K562 (cell line): Measurements from ENCODE around the gene HCRT. TPM values are rescaled to one million over a fixed set of nuclear protein-coding genes. Genes with fewer than 3 reads are reported as not detected.

Experiments used
- CBX8 ChIP-seq: fragments of 200-600 bp; sonication (generic); IDR thresholded peaks from 2 replicates; pipeline ENCODE4 v1.6.1; 2012; ENCODE audit warnings: borderline replicate concordance, mixed run types, low read depth, mild to moderate bottlenecking, moderate library complexity, mixed read lengths, low read length, control low read depth, inconsistent platforms; ENCODE audit not compliant: poor library complexity, severe bottlenecking; ENCODE audit errors: extremely low read depth
- CREB3 ChIP-seq: fragments of 450-650 bp; conservative IDR thresholded peaks from 2 replicates; pipeline ENCODE4 v1.6.1; 2016; ENCODE audit warnings: missing genetic modification characterization, low read depth, mild to moderate bottlenecking, missing compliant biosample characterization, moderate library complexity
- DNMT1 ChIP-seq: fragments of 450-650 bp; IDR thresholded peaks from 2 replicates; pipeline ENCODE4 v1.6.1; 2016; ENCODE audit warnings: antibody characterized with exemption, mild to moderate bottlenecking
- ETV5 ChIP-seq: sonication (generic); formaldehyde crosslinking; IDR thresholded peaks from 2 replicates; pipeline ENCODE4 v1.4.0; 2020; ENCODE audit warnings: low read depth, mild to moderate bottlenecking, missing genetic modification reagents
- ID3 ChIP-seq, 2 experiments: fragments of 250-450 bp in 1 of 2; fragments of 450-650 bp in 1 of 2; sonication (Bioruptor Pico) in 1 of 2; IDR thresholded peaks; 2 replicates each; pipeline versions ENCODE4 v1.6.1 to v1.8.0; 2016 to 2021; ENCODE audit warnings: mild to moderate bottlenecking in 2 of 2, moderate library complexity in 2 of 2, missing compliant biosample characterization in 1 of 2, missing genetic modification characterization in 1 of 2
- L3MBTL2 ChIP-seq: fragments of 450-650 bp; IDR thresholded peaks from 2 replicates; pipeline ENCODE4 v1.6.1; 2016; ENCODE audit warnings: mild to moderate bottlenecking, moderate library complexity
- MAZ ChIP-seq, 2 experiments: fragments of 450-650 bp in 1 of 2; sonication (generic) in 1 of 2; formaldehyde crosslinking; IDR thresholded peaks in 1 of 2; conservative IDR thresholded peaks in 1 of 2; 2 replicates each; pipeline versions ENCODE4 v1.4.0 to v1.5.0; 2020; ENCODE audit warnings: mild to moderate bottlenecking in 1 of 2, missing genetic modification reagents in 1 of 2
- MTA1 ChIP-seq: fragments of 450-650 bp; IDR thresholded peaks from 2 replicates; pipeline ENCODE4 v1.6.1; 2017; ENCODE audit warnings: borderline replicate concordance
- NBN ChIP-seq: fragments of 450-650 bp; IDR thresholded peaks from 2 replicates; pipeline ENCODE4 v1.6.1; 2016; ENCODE audit warnings: low read depth, mild to moderate bottlenecking
- POLR2AphosphoS2 ChIP-seq: IDR thresholded peaks from 2 replicates; pipeline ENCODE4 v1.6.1; 2012; ENCODE audit warnings: low read length, improper control_type of control experiment
- RNF2 ChIP-seq: sonication (generic); IDR thresholded peaks from 2 replicates; pipeline ENCODE4 v1.6.1; 2016
- SMARCA5 ChIP-seq: fragments of 450-650 bp; IDR thresholded peaks from 2 replicates; pipeline ENCODE4 v1.6.1; 2016
- SUPT5H ChIP-seq: fragments of 450-650 bp; IDR thresholded peaks from 2 replicates; pipeline ENCODE4 v1.6.1; 2016
- TCF15 ChIP-seq: fragments of 250-450 bp; sonication (Bioruptor Pico); IDR thresholded peaks from 2 replicates; pipeline ENCODE4 v1.8.0; 2022; ENCODE audit warnings: moderate library complexity, mild to moderate bottlenecking, inconsistent platforms
- TEAD4 ChIP-seq, 2 experiments: sonication (generic) in 1 of 2; formaldehyde crosslinking in 1 of 2; IDR thresholded peaks; 2 replicates each; pipeline versions ENCODE4 v1.6.1 to v1.8.0; 2012 to 2022; ENCODE audit warnings: borderline replicate concordance in 1 of 2, inconsistent platforms in 1 of 2, low read length in 1 of 2, mild to moderate bottlenecking in 1 of 2, missing genetic modification reagents in 1 of 2
- ZC3H4 ChIP-seq: sonication (generic); formaldehyde crosslinking; IDR thresholded peaks from 2 replicates; pipeline ENCODE4 v1.9.0; 2021; ENCODE audit warnings: missing genetic modification reagents, borderline replicate concordance
- ZFP1 ChIP-seq: fragments of 450-650 bp; formaldehyde crosslinking; IDR thresholded peaks from 2 replicates; pipeline ENCODE4 v1.4.0; 2020; ENCODE audit warnings: mild to moderate bottlenecking, mixed read lengths
- ZNF561 ChIP-seq: fragments of 450-650 bp; formaldehyde crosslinking; conservative IDR thresholded peaks from 2 replicates; pipeline ENCODE4 v1.4.0; 2020; ENCODE audit warnings: mild to moderate bottlenecking, moderate library complexity
- ZNF764 ChIP-seq: fragments of 250-450 bp; sonication (Bioruptor Pico); IDR thresholded peaks from 2 replicates; pipeline ENCODE4 v1.4.0; 2020; ENCODE audit warnings: low read depth, mild to moderate bottlenecking, moderate library complexity
- polyA plus RNA-seq, 8 experiments: library from polyadenylated mRNA; depleted of rRNA in 4 of 8; stranded (reverse) in 5 of 8; unstranded in 3 of 8; fragments of >200 nt; fragmentation: Nextera tagmentation in 2 of 8; fragmentation: Illumina TruSeq in 1 of 8; extraction: Ambion mirVana in 2 of 8; extraction: Trizol in 1 of 8; gene quantifications; 2 replicates each; pipeline versions ENCODE4 v1.2.1 to v1.2.3, GENCODE V29; 2011 to 2014; ENCODE audit warnings: inconsistent platforms in 1 of 8, missing spikeins in 1 of 8
- total RNA-seq, 7 experiments: library from RNA; depleted of rRNA in 6 of 7; stranded (reverse); fragments of >200 nt in 6 of 7; fragmentation: Illumina TruSeq in 2 of 7; extraction: Trizol in 2 of 7; gene quantifications; 2 replicates each; pipeline versions ENCODE4 v1.2.1 to v1.2.3, GENCODE V29; 2011 to 2021; ENCODE audit warnings: low replicate concordance in 1 of 7
- TF ChIP-seq, protein P1 (sequence below): fragments of 250-450 bp; sonication (Bioruptor Pico); IDR thresholded peaks from 2 replicates; pipeline ENCODE4 v1.9.0; 2021; ENCODE audit warnings: mild to moderate bottlenecking, inconsistent platforms
- TF ChIP-seq, protein P2 (sequence below), 2 experiments: fragments of 450-650 bp in 1 of 2; sonication (generic) in 1 of 2; formaldehyde crosslinking in 1 of 2; IDR thresholded peaks in 1 of 2; conservative IDR thresholded peaks in 1 of 2; 2 replicates each; pipeline versions ENCODE4 v1.6.1 to v1.8.1; 2016 to 2023; ENCODE audit warnings: mild to moderate bottlenecking in 2 of 2, moderate library complexity in 2 of 2, inconsistent platforms in 1 of 2, missing genetic modification reagents in 1 of 2

The HCRT gene
- total and polyA plus RNA-seq, 9 of the 15 experiments (the other 6 are each of a cell fraction or from before 2014, with no cell fraction given), result not detected

GRCh38 chr17:42193969-42194899, 9.0 kb upstream of the HCRT start, which contains the start of gene GHDC (continued):
- TF ChIP-seq, protein P1, sequence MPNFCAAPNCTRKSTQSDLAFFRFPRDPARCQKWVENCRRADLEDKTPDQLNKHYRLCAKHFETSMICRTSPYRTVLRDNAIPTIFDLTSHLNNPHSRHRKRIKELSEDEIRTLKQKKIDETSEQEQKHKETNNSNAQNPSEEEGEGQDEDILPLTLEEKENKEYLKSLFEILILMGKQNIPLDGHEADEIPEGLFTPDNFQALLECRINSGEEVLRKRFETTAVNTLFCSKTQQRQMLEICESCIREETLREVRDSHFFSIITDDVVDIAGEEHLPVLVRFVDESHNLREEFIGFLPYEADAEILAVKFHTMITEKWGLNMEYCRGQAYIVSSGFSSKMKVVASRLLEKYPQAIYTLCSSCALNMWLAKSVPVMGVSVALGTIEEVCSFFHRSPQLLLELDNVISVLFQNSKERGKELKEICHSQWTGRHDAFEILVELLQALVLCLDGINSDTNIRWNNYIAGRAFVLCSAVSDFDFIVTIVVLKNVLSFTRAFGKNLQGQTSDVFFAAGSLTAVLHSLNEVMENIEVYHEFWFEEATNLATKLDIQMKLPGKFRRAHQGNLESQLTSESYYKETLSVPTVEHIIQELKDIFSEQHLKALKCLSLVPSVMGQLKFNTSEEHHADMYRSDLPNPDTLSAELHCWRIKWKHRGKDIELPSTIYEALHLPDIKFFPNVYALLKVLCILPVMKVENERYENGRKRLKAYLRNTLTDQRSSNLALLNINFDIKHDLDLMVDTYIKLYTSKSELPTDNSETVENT, result no peak
- TF ChIP-seq ZNF764 (CRISPR knock-in tag) (no peak), NBN (no peak), CBX8 (no peak), ETV5 (CRISPR knock-in tag) (no peak), ZNF561 (CRISPR knock-in tag) (no peak), TCF15 (CRISPR knock-in tag) (no peak), MAZ (CRISPR knock-in tag; conservative IDR thresholded peaks at IDR 0.05 in 1 of 2, IDR thresholded peaks at IDR 0.05 in 1 of 2) (no peak), RNF2 (peak; percentile 60), POLR2AphosphoS2 (no peak), ID3 (CRISPR knock-in tag; IDR thresholded peaks at IDR 0.05) (no peak), ID3 (tag; IDR thresholded peaks at IDR 0.05) (no peak), SMARCA5 (0 out of 2 replicates have a peak, but pooled peaks have one; percentile 26), CREB3 (tag) (no peak), MTA1 (0 out of 2 replicates have a peak, but pooled peaks have one; percentile 24), DNMT1 (no peak), ZC3H4 (CRISPR knock-in tag) (no peak), ZFP1 (CRISPR knock-in tag) (no peak), L3MBTL2 (peak; percentile 45; the same call in 1 of the 2 replicates), SUPT5H (peak; percentile 70; the same call in 1 of the 2 replicates), TEAD4 (IDR thresholded peaks at IDR 0.05; ENCODE audit: low read length) (no peak), TEAD4 (CRISPR knock-in tag; IDR thresholded peaks at IDR 0.05; ENCODE audit: borderline replicate concordance) (no peak)
- TF ChIP-seq, protein P2, sequence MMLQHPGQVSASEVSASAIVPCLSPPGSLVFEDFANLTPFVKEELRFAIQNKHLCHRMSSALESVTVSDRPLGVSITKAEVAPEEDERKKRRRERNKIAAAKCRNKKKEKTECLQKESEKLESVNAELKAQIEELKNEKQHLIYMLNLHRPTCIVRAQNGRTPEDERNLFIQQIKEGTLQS (IDR thresholded peaks at IDR 0.05), result no peak
- TF ChIP-seq, protein P2 (CRISPR knock-in tag; conservative IDR thresholded peaks at IDR 0.05), result no peak
